ENCODE results near the gene POT1. TPM values are rescaled to one million over a fixed set of nuclear protein-coding genes. Genes with fewer than 3 reads are reported as not detected.

POT1 gene
- total and polyA plus RNA-seq, 2 of the 13 experiments (the other 11 are each of a cell fraction or from before 2014, with no cell fraction given), result 21.7 to 23.4 TPM

DNA sequence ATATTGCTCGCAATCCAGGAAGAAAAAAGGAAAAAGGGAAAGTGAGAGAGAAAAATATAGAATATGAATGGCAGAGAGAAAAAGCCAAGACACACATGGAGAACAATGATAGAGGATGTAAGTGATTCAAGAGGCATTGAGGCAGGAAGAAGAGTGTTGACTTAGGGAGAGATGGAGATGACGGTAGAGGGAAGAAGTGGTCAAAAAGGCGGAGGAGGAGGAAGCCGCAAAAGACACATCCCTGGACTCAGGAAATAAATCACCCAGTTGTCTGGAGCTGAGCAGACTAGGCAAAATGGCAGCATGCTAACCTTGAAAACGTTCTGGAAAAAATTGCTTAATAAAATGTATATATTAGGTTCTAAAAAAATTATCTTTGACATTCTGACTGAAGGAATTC is 146.4 kb downstream of the POT1 start:
- Histone ChIP-seq H3K4me1 (ENCODE audit: insufficient read depth, low read length) (peaks cover 12% of the 10 kb centered on the region; the same call in 1 of the 2 replicates), H2AFZ (ENCODE audit: low read length) (no peak overlapping the region), H3K79me2 (ENCODE audit: insufficient read depth, low read length) (no peaks in the 10 kb centered on the region), H3K36me3 (replicated peaks in 1 of 2; ENCODE audit: control insufficient read depth in 1 of 2, insufficient read depth in 2 of 2, low read length in 2 of 2) (no peaks in the 10 kb centered on the region), H4K20me1 (ENCODE audit: insufficient read depth, low read length) (no peaks in the 10 kb centered on the region), H3K9ac (ENCODE audit: insufficient read depth, low read depth, low read length) (no peak overlapping the region), H3K9me3 (ENCODE audit: low read length) (no peaks in the 10 kb centered on the region), H3K4me3 (replicated peaks in 1 of 3; ENCODE audit: insufficient read depth in 1 of 3, low read depth in 2 of 3, low read length in 3 of 3) (no peak overlapping the region), H3K27me3 (ENCODE audit: control insufficient read depth in 1 of 2, insufficient read depth in 2 of 2, low read length in 2 of 2) (no peaks in the 10 kb centered on the region), H3K27ac (ENCODE audit: extremely low read length, insufficient read depth, low read length) (no peak overlapping the region), H3K4me2 (ENCODE audit: low read depth, low read length) (no peak overlapping the region)
- 61% methylated on average over 5 of the region's 5 CpGs for WGBS (ENCODE audit: low lambda C conversion rate)
- TF ChIP-seq ZNF350 (CRISPR knock-in tag; IDR thresholded peaks at IDR 0.05; ENCODE audit: borderline replicate concordance, low read depth) (no peak), ZNF652 (CRISPR knock-in tag; IDR thresholded peaks at IDR 0.05; ENCODE audit: borderline replicate concordance, low read depth) (no peak), EP300 (IDR thresholded peaks at IDR 0.05; ENCODE audit: low read depth in 2 of 2, low read length in 2 of 2) (no peak), EP300 (CRISPR knock-in tag; IDR thresholded peaks at IDR 0.05; ENCODE audit: borderline replicate concordance) (no peak), NFKBIZ (CRISPR knock-in tag; IDR thresholded peaks at IDR 0.05) (no peak), CHCHD3 (CRISPR knock-in tag; IDR thresholded peaks at IDR 0.05) (no peak), ZNF598 (CRISPR knock-in tag; IDR thresholded peaks at IDR 0.05; ENCODE audit: borderline replicate concordance) (no peak), ZNF709 (CRISPR knock-in tag; IDR thresholded peaks at IDR 0.05) (no peak), JARID2 (CRISPR knock-in tag; IDR thresholded peaks at IDR 0.05; ENCODE audit: insufficient replicate concordance) (no peak)
- TF ChIP-seq, protein P1, sequence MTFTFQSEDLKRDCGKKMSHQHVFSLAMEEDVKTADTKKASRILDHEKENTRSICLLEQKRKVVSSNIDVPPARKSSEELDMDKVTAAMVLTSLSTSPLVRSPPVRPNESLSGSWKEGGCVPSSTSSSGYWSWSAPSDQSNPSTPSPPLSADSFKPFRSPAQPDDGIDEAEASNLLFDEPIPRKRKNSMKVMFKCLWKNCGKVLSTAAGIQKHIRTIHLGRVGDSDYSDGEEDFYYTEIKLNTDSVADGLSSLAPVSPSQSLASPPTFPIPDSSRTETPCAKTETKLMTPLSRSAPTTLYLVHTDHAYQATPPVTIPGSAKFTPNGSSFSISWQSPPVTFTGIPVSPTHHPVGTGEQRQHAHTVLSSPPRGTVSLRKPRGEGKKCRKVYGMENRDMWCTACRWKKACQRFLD (CRISPR knock-in tag; IDR thresholded peaks at IDR 0.05; ENCODE audit: borderline replicate concordance), result no peak
- TF ChIP-seq, protein P2, sequence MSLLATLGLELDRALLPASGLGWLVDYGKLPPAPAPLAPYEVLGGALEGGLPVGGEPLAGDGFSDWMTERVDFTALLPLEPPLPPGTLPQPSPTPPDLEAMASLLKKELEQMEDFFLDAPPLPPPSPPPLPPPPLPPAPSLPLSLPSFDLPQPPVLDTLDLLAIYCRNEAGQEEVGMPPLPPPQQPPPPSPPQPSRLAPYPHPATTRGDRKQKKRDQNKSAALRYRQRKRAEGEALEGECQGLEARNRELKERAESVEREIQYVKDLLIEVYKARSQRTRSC (CRISPR knock-in tag; IDR thresholded peaks at IDR 0.05; ENCODE audit: low read depth), result no peak
- ATAC-seq (no peak), FAIRE-seq (no peak), DNase-seq (ENCODE audit: low spot score) (no peak)
- BruUV-seq (replicated peaks), result no TSS peak
- ChIA-PET POLR2A (no interaction called here), CTCF (ENCODE audit: low intra/inter-chr PET ratio, low total read pairs) (no interaction called here)
- in situ Hi-C loops (cut with HindIII; ENCODE audit: extremely low pct_ligation_motif_present, low pct_unique_long_range_greater_than_20kb), result loop anchor here (5.0 kb wide), 1 partner anchor 631 kb away; no protein-coding TSS in a partner anchor
- intact Hi-C loops (cut with micrococcal nuclease; ENCODE audit: unreplicated experiment), result loop anchor here (10.0 kb wide), 1 partner anchor 298 kb away; no protein-coding TSS in a partner anchor

All from HepG2 (cell line).